Stomach (tissue), 4 donors: Measurements from ENCODE around the gene ANKRD11.

ENCODE experiments used
- CTCF ChIP-seq, 7 experiments: fragments of 450-650 bp in 4 of 7; fragments of 200-600 bp in 3 of 7; sonication (generic) in 3 of 7; IDR thresholded peaks; one replicate each; pipeline ENCODE4 v1.5.1; 2016 to 2019; ENCODE audit warnings: antibody characterized with exemption in 7 of 7, control low read depth in 2 of 7, mild to moderate bottlenecking in 1 of 7
- EP300 ChIP-seq: sonication (generic); formaldehyde crosslinking; IDR thresholded peaks from one replicate; pipeline ENCODE4 v1.6.1; 2017; ENCODE audit warnings: antibody characterized with exemption

- TF ChIP-seq EP300 (no peak), CTCF (IDR thresholded peaks at IDR 0.05) (no peak)
These were observed 34.7 kb downstream of the ANKRD11 start for GRCh38 chr16:89455692-89456091.
